SK-N-SH treated with all-trans-retinoic acid at 6 μM for 48 hours (cell line): ENCODE results near the gene SCCPDH.
"Not testable (repeated sequence)": the region's sequence is repeated elsewhere in the genome, so short reads cannot be mapped to it uniquely, and the experiment has no call there.

ENCODE experiments used
- ATAC-seq: fragments of 200-7000 bp; cut with Tn5 transposase; 3 replicates; pipeline ENCODE4 v1.9.1; 2020; ENCODE audit warnings: mild to moderate bottlenecking, moderate library complexity
- ARNTL ChIP-seq: fragments of 450-650 bp; formaldehyde crosslinking; IDR thresholded peaks from 2 replicates; pipeline ENCODE4 v1.5.0; 2020; ENCODE audit warnings: low read depth, mild to moderate bottlenecking, moderate library complexity, borderline replicate concordance
- BACH2 ChIP-seq: fragments of 250-450 bp; sonication (Bioruptor Pico); IDR thresholded peaks from 2 replicates; pipeline ENCODE4 v1.9.0; 2021; ENCODE audit warnings: mild to moderate bottlenecking, borderline replicate concordance
- GLIS3 ChIP-seq: fragments of 250-450 bp; sonication (Bioruptor Pico); IDR thresholded peaks from 2 replicates; pipeline ENCODE4 v1.5.0; 2020; ENCODE audit warnings: mild to moderate bottlenecking, moderate library complexity
- ISL1 ChIP-seq: fragments of 250-450 bp; sonication (Bioruptor Pico); IDR thresholded peaks from 2 replicates; pipeline ENCODE4 v2.1.2; 2022; ENCODE audit warnings: mild to moderate bottlenecking, moderate library complexity
- OSR1 ChIP-seq: fragments of 250-450 bp; sonication (Bioruptor Pico); IDR thresholded peaks from 2 replicates; pipeline ENCODE4 v1.8.0; 2022; ENCODE audit warnings: moderate library complexity, mild to moderate bottlenecking, inconsistent platforms
- POU6F1 ChIP-seq: fragments of 250-450 bp; sonication (Bioruptor Pico); IDR thresholded peaks from 2 replicates; pipeline ENCODE4 v1.8.0; 2021; ENCODE audit warnings: low read depth, mild to moderate bottlenecking, moderate library complexity, borderline replicate concordance
- PPARA ChIP-seq: fragments of 250-450 bp; sonication (Bioruptor Pico); IDR thresholded peaks from 2 replicates; pipeline ENCODE4 v1.5.0; 2020; ENCODE audit warnings: mild to moderate bottlenecking, borderline replicate concordance
- RARB ChIP-seq: fragments of 250-450 bp; sonication (Bioruptor Pico); IDR thresholded peaks from 2 replicates; pipeline ENCODE4 v1.8.0; 2021; ENCODE audit warnings: mild to moderate bottlenecking, moderate library complexity
- SNAI2 ChIP-seq: fragments of 250-450 bp; sonication (Bioruptor Pico); IDR thresholded peaks from 2 replicates; pipeline ENCODE4 v1.5.0; 2020; ENCODE audit warnings: mild to moderate bottlenecking, moderate library complexity
- TCF4 ChIP-seq: fragments of 250-450 bp; sonication (Bioruptor Pico); IDR thresholded peaks from 2 replicates; pipeline ENCODE4 v1.8.0; 2021; ENCODE audit warnings: mild to moderate bottlenecking, moderate library complexity, borderline replicate concordance
- TOX ChIP-seq: fragments of 250-450 bp; sonication (Bioruptor Pico); IDR thresholded peaks from 2 replicates; pipeline ENCODE4 v1.8.0; 2021; ENCODE audit warnings: mild to moderate bottlenecking, moderate library complexity, borderline replicate concordance
- ZC3H10 ChIP-seq: fragments of 250-450 bp; sonication (Bioruptor Pico); IDR thresholded peaks from 2 replicates; pipeline ENCODE4 v1.5.1; 2021; ENCODE audit warnings: mild to moderate bottlenecking, moderate library complexity
- ZFP3 ChIP-seq: fragments of 250-450 bp; sonication (Bioruptor Pico); IDR thresholded peaks from 2 replicates; pipeline ENCODE4 v1.5.0; 2020; ENCODE audit warnings: mild to moderate bottlenecking, moderate library complexity
- ZFP30 ChIP-seq: fragments of 450-650 bp; formaldehyde crosslinking; IDR thresholded peaks from 2 replicates; pipeline ENCODE4 v1.5.0; 2022; ENCODE audit warnings: mild to moderate bottlenecking, moderate library complexity
- ZNF565 ChIP-seq: fragments of 450-650 bp; formaldehyde crosslinking; conservative IDR thresholded peaks from 2 replicates; pipeline ENCODE4 v1.5.0; 2020; ENCODE audit warnings: low read depth, mild to moderate bottlenecking, moderate library complexity
- ZNF70 ChIP-seq: fragments of 450-650 bp; formaldehyde crosslinking; IDR thresholded peaks from 2 replicates; pipeline ENCODE4 v1.5.0; 2020; ENCODE audit warnings: mild to moderate bottlenecking, moderate library complexity
- ZNF8 ChIP-seq: fragments of 450-650 bp; formaldehyde crosslinking; IDR thresholded peaks from 2 replicates; pipeline ENCODE4 v1.5.0; 2020; ENCODE audit warnings: mild to moderate bottlenecking, moderate library complexity
- TF ChIP-seq, protein P1 (sequence below): fragments of 250-450 bp; sonication (Bioruptor Pico); IDR thresholded peaks from 2 replicates; pipeline ENCODE4 v1.5.1; 2020; ENCODE audit warnings: low read depth, mild to moderate bottlenecking, moderate library complexity
- TF ChIP-seq, protein P2 (sequence below): fragments of 250-450 bp; sonication (Bioruptor Pico); IDR thresholded peaks from 2 replicates; pipeline ENCODE4 v1.5.1; 2021; ENCODE audit warnings: mild to moderate bottlenecking, moderate library complexity
- TF ChIP-seq, protein P3 (sequence below): fragments of 250-450 bp; sonication (Bioruptor Pico); IDR thresholded peaks from 2 replicates; pipeline ENCODE4 v1.8.0; 2020; ENCODE audit warnings: mild to moderate bottlenecking, moderate library complexity, borderline replicate concordance

The SCCPDH gene

DNA sequence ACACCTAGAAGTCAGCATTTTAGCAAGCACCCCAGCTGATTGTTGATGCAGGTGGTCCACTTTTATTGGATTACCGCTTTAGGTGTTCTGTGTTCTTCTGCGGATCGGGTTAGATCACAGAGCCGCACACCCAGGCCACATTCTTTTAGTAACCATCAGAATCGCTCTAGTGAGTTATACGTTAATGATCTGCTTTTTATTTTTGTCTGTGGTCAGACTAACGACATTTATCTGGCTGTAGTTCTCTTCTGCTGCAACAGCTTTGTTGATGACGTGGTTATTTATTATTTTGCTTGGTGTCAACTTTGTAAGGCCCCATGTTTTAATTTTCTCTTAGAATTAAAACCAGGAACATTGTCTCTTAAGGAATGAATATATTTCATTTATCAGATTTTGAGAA is 18.2 kb downstream of the SCCPDH start:
- ATAC-seq: no peak
- TF ChIP-seq, protein P1, sequence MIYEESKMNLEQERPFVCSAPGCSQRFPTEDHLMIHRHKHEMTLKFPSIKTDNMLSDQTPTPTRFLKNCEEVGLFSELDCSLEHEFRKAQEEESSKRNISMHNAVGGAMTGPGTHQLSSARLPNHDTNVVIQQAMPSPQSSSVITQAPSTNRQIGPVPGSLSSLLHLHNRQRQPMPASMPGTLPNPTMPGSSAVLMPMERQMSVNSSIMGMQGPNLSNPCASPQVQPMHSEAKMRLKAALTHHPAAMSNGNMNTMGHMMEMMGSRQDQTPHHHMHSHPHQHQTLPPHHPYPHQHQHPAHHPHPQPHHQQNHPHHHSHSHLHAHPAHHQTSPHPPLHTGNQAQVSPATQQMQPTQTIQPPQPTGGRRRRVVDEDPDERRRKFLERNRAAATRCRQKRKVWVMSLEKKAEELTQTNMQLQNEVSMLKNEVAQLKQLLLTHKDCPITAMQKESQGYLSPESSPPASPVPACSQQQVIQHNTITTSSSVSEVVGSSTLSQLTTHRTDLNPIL (CRISPR knock-in tag): no peak

GRCh38 chr1:246746155-246746554 is 21.9 kb downstream of the SCCPDH start:
- ATAC-seq: not testable (repeated sequence)

DNA sequence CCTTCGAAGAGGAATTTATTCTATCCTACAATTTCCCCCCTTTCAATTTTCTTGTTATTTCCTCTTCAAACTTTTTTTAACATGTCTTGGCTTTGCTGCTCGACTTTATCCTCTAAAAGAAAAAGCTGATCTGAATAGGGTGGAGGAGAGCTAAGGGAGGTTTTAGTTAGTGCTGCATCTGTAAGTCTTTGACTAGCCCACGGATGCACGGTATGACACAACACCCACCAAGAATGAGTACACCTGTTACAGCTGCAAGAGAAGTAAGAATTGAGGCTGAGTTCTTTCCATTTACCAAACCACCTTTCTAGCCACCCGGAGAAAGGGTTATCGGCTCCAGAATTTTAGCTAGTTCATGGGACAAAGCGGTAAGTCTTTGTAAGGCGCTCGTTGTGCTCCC is 23.8 kb downstream of the SCCPDH start:
- no peak for ATAC-seq
- no peak for TF ChIP-seq ZNF8 (CRISPR knock-in tag)
- TF ChIP-seq BACH2: no peak
- TF ChIP-seq, protein P1 (CRISPR knock-in tag): no peak
- TF ChIP-seq, protein P2, sequence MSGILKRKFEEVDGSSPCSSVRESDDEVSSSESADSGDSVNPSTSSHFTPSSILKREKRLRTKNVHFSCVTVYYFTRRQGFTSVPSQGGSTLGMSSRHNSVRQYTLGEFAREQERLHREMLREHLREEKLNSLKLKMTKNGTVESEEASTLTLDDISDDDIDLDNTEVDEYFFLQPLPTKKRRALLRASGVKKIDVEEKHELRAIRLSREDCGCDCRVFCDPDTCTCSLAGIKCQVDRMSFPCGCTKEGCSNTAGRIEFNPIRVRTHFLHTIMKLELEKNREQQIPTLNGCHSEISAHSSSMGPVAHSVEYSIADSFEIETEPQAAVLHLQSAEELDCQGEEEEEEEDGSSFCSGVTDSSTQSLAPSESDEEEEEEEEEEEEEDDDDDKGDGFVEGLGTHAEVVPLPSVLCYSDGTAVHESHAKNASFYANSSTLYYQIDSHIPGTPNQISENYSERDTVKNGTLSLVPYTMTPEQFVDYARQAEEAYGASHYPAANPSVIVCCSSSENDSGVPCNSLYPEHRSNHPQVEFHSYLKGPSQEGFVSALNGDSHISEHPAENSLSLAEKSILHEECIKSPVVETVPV: no peak

DNA sequence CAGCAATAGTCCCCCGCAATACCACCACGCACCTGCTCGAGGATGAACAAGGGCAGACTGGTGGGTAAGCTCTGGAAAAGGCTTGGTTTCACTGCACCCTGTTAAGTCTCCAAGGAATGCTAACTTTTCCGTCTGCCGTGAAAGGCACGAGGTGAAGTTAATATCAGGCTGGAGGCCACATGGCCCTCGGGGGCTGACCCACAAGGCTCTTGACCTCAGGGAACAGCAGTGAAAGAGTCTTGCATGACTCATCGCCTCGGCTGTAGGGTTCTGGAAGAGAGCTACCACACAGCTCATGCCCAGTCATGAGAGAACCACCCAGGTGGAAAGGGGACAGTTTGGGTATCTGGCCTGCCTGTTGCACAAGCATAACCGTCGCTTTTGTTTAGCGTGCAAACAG is 24.7 kb downstream of the SCCPDH start:
- TF ChIP-seq, protein P1 (CRISPR knock-in tag): no peak
- TF ChIP-seq ZNF8 (CRISPR knock-in tag) (no peak), RARB (no peak), ISL1 (no peak), POU6F1 (CRISPR knock-in tag) (no peak), OSR1 (CRISPR knock-in tag) (no peak), ZNF70 (CRISPR knock-in tag) (no peak), ZNF565 (CRISPR knock-in tag) (no peak)
- ATAC-seq: no peak

DNA sequence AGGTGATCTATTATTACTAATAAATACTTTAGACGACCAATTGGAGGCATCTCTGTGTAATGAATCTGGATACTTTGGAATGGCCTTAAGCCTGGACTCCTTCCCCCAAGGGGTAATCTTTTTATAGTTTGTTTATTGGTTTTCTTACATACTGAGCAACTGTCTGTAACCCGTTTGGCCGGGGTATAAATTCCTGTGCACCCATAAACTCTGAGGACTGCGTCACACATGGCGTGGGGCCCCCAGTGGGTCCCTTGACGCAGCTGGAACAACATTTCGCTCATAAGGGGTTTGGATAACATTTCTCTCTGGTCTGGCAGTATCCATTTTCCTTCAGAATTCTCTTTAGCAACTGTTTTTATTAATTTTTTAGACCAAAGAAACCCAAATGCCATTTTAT is 26.5 kb downstream of the SCCPDH start:
- TF ChIP-seq ARNTL (CRISPR knock-in tag) (no peak), TOX (CRISPR knock-in tag) (no peak), RARB (no peak), GLIS3 (no peak), ZNF70 (CRISPR knock-in tag) (no peak), ZFP30 (CRISPR knock-in tag) (no peak), PPARA (CRISPR knock-in tag) (no peak), ZNF8 (CRISPR knock-in tag) (no peak), OSR1 (CRISPR knock-in tag) (no peak), TCF4 (CRISPR knock-in tag) (no peak), ISL1 (no peak), ZC3H10 (no peak), POU6F1 (CRISPR knock-in tag) (no peak), BACH2 (no peak), SNAI2 (no peak), ZFP3 (CRISPR knock-in tag) (no peak)
- TF ChIP-seq, protein P3, sequence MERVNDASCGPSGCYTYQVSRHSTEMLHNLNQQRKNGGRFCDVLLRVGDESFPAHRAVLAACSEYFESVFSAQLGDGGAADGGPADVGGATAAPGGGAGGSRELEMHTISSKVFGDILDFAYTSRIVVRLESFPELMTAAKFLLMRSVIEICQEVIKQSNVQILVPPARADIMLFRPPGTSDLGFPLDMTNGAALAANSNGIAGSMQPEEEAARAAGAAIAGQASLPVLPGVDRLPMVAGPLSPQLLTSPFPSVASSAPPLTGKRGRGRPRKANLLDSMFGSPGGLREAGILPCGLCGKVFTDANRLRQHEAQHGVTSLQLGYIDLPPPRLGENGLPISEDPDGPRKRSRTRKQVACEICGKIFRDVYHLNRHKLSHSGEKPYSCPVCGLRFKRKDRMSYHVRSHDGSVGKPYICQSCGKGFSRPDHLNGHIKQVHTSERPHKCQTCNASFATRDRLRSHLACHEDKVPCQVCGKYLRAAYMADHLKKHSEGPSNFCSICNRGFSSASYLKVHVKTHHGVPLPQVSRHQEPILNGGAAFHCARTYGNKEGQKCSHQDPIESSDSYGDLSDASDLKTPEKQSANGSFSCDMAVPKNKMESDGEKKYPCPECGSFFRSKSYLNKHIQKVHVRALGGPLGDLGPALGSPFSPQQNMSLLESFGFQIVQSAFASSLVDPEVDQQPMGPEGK (CRISPR knock-in tag): no peak
- TF ChIP-seq, protein P1 (CRISPR knock-in tag): no peak
- ATAC-seq: no peak
